ENCODE results near the gene SEZ6L. TPM values are rescaled to one million over a fixed set of nuclear protein-coding genes. Genes with fewer than 3 reads are reported as not detected.

SEZ6L gene
- total RNA-seq, 4 donors from 2014 or later = under 0.01 to 0.63 (median 0.22) TPM

DNA sequence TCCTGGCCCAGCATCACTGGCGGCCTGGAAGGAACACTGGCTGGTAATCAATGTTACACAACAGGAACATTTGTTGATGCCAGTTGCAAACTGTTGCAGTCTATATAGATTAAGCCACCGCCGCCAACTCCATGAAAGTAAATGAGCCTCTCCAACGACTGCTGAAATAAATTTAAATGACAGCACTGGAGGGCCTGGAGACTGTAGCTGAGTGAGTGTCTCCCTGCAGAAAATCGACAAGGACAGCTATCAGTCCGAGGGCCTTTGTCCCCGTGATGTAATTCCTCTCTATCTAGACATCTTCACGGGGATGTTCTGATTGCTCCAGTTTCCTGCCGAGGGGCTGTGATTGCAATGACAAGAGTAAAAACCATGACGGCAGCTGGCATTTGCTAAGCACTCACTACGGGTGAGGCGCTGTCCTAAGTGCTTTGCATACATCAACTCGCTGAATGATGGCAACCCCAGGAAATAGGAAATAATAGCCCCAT is 120.4 kb downstream of the SEZ6L start:
- no peaks in the 10 kb centered on the region for H3K27me3 ChIP-seq
- no peaks in the 10 kb centered on the region for H3K36me3 ChIP-seq
- no peak overlapping the region for H3K27ac ChIP-seq
- 58 to 66% methylated on average over 13 of the region's 13 CpGs for WGBS, 2 donors
- TF ChIP-seq CTCF (IDR thresholded peaks at IDR 0.05) = no peak
- no peak for TF ChIP-seq POLR2A (IDR thresholded peaks at IDR 0.05)
- no peak for TF ChIP-seq EP300 (IDR thresholded peaks at IDR 0.05)
- no peaks in the 10 kb centered on the region for H3K9me3 ChIP-seq
- no peak for DNase-seq (ENCODE audit: low spot score in 2 of 2)
- no peak overlapping the region for H3K4me3 ChIP-seq
- no peaks in the 10 kb centered on the region for H3K4me1 ChIP-seq

DNA sequence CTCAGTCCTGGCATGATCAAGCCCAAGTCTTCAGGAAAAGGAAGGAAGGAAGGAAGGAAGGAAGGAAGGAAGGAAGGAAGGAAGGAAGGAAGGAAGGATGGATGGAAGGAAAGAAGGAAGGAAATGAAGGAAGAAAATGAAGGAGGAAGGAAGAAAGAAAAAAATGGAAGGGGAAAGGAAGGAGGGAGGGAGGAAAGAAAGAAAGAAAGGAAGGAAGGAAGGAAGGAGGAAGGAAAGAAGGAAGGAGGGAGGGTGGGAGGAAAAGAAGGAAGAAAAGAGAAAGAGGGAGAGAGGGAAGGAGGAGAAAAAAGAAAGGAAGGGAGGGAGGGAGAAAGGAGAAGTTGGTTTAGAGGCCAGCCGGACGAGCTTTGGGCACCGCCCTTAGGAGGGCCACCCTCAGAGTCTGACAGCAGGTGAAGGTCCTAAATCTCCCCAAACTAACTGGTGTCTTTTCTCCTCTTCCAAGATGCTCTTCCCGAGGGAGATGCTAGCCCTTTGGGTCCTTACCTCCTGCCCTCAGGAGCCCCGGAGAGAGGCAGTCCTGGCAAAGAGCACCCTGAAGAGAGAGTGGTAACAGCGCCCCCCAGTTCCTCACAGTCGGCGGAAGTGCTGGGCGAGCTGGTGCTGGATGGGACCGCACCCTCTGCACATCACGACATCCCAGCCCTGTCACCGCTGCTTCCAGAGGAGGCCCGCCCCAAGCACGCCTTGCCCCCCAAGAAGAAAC is 122.8 kb downstream of the SEZ6L start:
- H3K9me3 ChIP-seq = no peaks in the 10 kb centered on the region
- H3K4me3 ChIP-seq = no peak overlapping the region
- 71 to 72% methylated on average over 12 to 14 of the region's 14 CpGs for WGBS, 2 donors
- no peak overlapping the region for H3K27ac ChIP-seq
- no peak for TF ChIP-seq CTCF (IDR thresholded peaks at IDR 0.05)
- TF ChIP-seq EP300 (IDR thresholded peaks at IDR 0.05) = no peak
- TF ChIP-seq POLR2A (IDR thresholded peaks at IDR 0.05) = no peak
- no peak for DNase-seq (ENCODE audit: low spot score in 2 of 2)
- H3K27me3 ChIP-seq = no peaks in the 10 kb centered on the region
- H3K4me1 ChIP-seq = no peaks in the 10 kb centered on the region
- H3K36me3 ChIP-seq = no peaks in the 10 kb centered on the region

GRCh38 chr22:26292667-26292995 is 123.4 kb downstream of the SEZ6L start:
- no peak overlapping the region for H3K4me3 ChIP-seq
- no peaks in the 10 kb centered on the region for H3K36me3 ChIP-seq
- no peak overlapping the region for H3K27ac ChIP-seq
- 77 to 92% methylated on average over 4 to 13 of the region's 13 CpGs for WGBS, 2 donors
- TF ChIP-seq POLR2A (IDR thresholded peaks at IDR 0.05) (no peak), EP300 (IDR thresholded peaks at IDR 0.05) (no peak)
- H3K9me3 ChIP-seq = no peaks in the 10 kb centered on the region
- DNase-seq (ENCODE audit: low spot score in 2 of 2) = no peak
- no peaks in the 10 kb centered on the region for H3K4me1 ChIP-seq
- H3K27me3 ChIP-seq = no peaks in the 10 kb centered on the region

GRCh38 chr22:26295563-26296126 is 126.4 kb downstream of the SEZ6L start:
- no peak overlapping the region for H3K4me3 ChIP-seq
- WGBS, 2 donors = 84% methylated on average over 3 of the region's 3 CpGs
- TF ChIP-seq CTCF (IDR thresholded peaks at IDR 0.05) (no peak), EP300 (IDR thresholded peaks at IDR 0.05) (no peak)
- no peak overlapping the region for H3K27ac ChIP-seq
- no peaks in the 10 kb centered on the region for H3K27me3 ChIP-seq
- no peak for DNase-seq (ENCODE audit: low spot score in 2 of 2)
- H3K36me3 ChIP-seq = no peaks in the 10 kb centered on the region
- no peaks in the 10 kb centered on the region for H3K9me3 ChIP-seq
- no peaks in the 10 kb centered on the region for H3K4me1 ChIP-seq

GRCh38 chr22:26298605-26299310 is 129.5 kb downstream of the SEZ6L start:
- no peak for DNase-seq (ENCODE audit: low spot score in 2 of 2)
- Histone ChIP-seq H3K27me3 (no peaks in the 10 kb centered on the region), H3K9me3 (no peaks in the 10 kb centered on the region), H3K4me3 (no peak overlapping the region), H3K4me1 (no peaks in the 10 kb centered on the region), H3K27ac (no peak overlapping the region), H3K36me3 (no peaks in the 10 kb centered on the region)
- TF ChIP-seq POLR2A (IDR thresholded peaks at IDR 0.05) (no peak), CTCF (IDR thresholded peaks at IDR 0.05) (no peak), EP300 (IDR thresholded peaks at IDR 0.05) (no peak)
- WGBS, 2 donors = 79% methylated on average over 6 to 9 of the region's 9 CpGs
